ENCODE results near the gene RGS3. TPM values are rescaled to one million over a fixed set of nuclear protein-coding genes. Genes with fewer than 3 reads are reported as not detected.

Gene RGS3
- total and polyA plus RNA-seq, 2 of the 13 experiments (the other 11 are each of a cell fraction or from before 2014, with no cell fraction given) = 17.1 to 28.8 TPM

- 0 out of 2 replicates have a peak, but pooled peaks have one; percentile 28 for TF ChIP-seq ARID3A (IDR thresholded peaks at IDR 0.05; ENCODE audit: low read depth, low read length)
- no peak for TF ChIP-seq KDM2A (CRISPR knock-in tag; IDR thresholded peaks at IDR 0.05; ENCODE audit: borderline replicate concordance, low read depth)
- TF ChIP-seq IKZF1 (IDR thresholded peaks at IDR 0.05) = no peak
- peak; percentile 83 for TF ChIP-seq FOSL2 (CRISPR knock-in tag; IDR thresholded peaks at IDR 0.05)
- TF ChIP-seq ZBTB10 (CRISPR knock-in tag; IDR thresholded peaks at IDR 0.05; ENCODE audit: borderline replicate concordance) = no peak
- no peak for TF ChIP-seq RBAK (CRISPR knock-in tag; IDR thresholded peaks at IDR 0.05)
- peak; percentile 53 for TF ChIP-seq ZNF687 (CRISPR knock-in tag; IDR thresholded peaks at IDR 0.05)
- TF ChIP-seq ZNF7 (CRISPR knock-in tag; IDR thresholded peaks at IDR 0.05) = 0 out of 2 replicates have a peak, but pooled peaks have one; percentile 7
- TF ChIP-seq ZNF230 (CRISPR knock-in tag; IDR thresholded peaks at IDR 0.05) = no peak
- no peak for TF ChIP-seq ZNF639 (CRISPR knock-in tag; conservative IDR thresholded peaks at IDR 0.05)
- no peak for TF ChIP-seq TFDP2 (CRISPR knock-in tag; IDR thresholded peaks at IDR 0.05)
- TF ChIP-seq ZFX (CRISPR knock-in tag; IDR thresholded peaks at IDR 0.05; ENCODE audit: low read depth) = 0 out of 2 replicates have a peak, but pooled peaks have one; percentile 17
- no peak for TF ChIP-seq ZNF761 (CRISPR knock-in tag; conservative IDR thresholded peaks at IDR 0.05)
- no peak for TF ChIP-seq TFDP1 (CRISPR knock-in tag; IDR thresholded peaks at IDR 0.05; ENCODE audit: borderline replicate concordance)
- TF ChIP-seq POLR2A (IDR thresholded peaks at IDR 0.05; ENCODE audit: insufficient read depth in 1 of 2, low read depth in 2 of 2, low read length in 2 of 2) = no peak
Observed at GRCh38 chr9:113622600-113623400, 159.3 kb downstream of the RGS3 start (continued).
